GM23338 (cell line): ENCODE results near the gene TFF1. TPM values are rescaled to one million over a fixed set of nuclear protein-coding genes. Genes with fewer than 3 reads are reported as not detected.

ENCODE experiments used
- ATAC-seq: fragments of 200-7000 bp; cut with Tn5 transposase; 3 replicates; pipeline ENCODE4 v1.9.1; 2020
- DNase-seq: peaks from one replicate; pipeline ENCODE4 v3.0.0-alpha.2; 2015; ENCODE audit warnings: low spot score
- H2AFZ ChIP-seq: fragments of 200-600 bp; sonication (generic); 2 replicates; pipeline ENCODE4 v1.8.0; 2016; ENCODE audit warnings: antibody characterized with exemption, mild to moderate bottlenecking, moderate library complexity
- H3F3A ChIP-seq: fragments of 200-600 bp; sonication (generic); replicated peaks from 2 replicates; pipeline ENCODE4 v1.8.0; 2017; ENCODE audit warnings: antibody characterized with exemption, mixed run types, low read depth
- H3K27ac ChIP-seq: fragments of 200-600 bp; sonication (generic); 2 replicates; pipeline ENCODE4 v1.6.1; 2016; ENCODE audit warnings: low read depth
- H3K27me3 ChIP-seq: fragments of 200-600 bp; sonication (generic); 2 replicates; pipeline ENCODE4 v1.8.0; 2016; ENCODE audit warnings: mild to moderate bottlenecking, mixed run types, moderate library complexity; ENCODE audit not compliant: insufficient read depth
- H3K36me3 ChIP-seq: fragments of 200-600 bp; sonication (generic); 2 replicates; pipeline ENCODE4 v1.8.0; 2016; ENCODE audit warnings: mild to moderate bottlenecking; ENCODE audit not compliant: insufficient read depth
- H3K4me1 ChIP-seq: fragments of 200-600 bp; sonication (generic); 2 replicates; pipeline ENCODE4 v1.8.0; 2016; ENCODE audit warnings: mild to moderate bottlenecking, moderate library complexity; ENCODE audit not compliant: insufficient read depth
- H3K4me2 ChIP-seq: fragments of 200-600 bp; sonication (generic); 2 replicates; pipeline ENCODE4 v1.7.1; 2017; ENCODE audit warnings: mixed run types
- H3K4me3 ChIP-seq: fragments of 200-600 bp; sonication (generic); 2 replicates; pipeline ENCODE4 v1.6.1; 2016; ENCODE audit warnings: mixed run types
- H3K79me2 ChIP-seq: fragments of 200-600 bp; sonication (generic); replicated peaks from 2 replicates; pipeline ENCODE4 v1.8.0; 2017; ENCODE audit warnings: mild to moderate bottlenecking; ENCODE audit not compliant: insufficient read depth
- H3K9me2 ChIP-seq: fragments of 200-600 bp; sonication (generic); 2 replicates; pipeline ENCODE4 v1.8.0; 2017; ENCODE audit not compliant: insufficient read depth
- H4K20me1 ChIP-seq: fragments of 200-600 bp; sonication (generic); replicated peaks from 2 replicates; pipeline ENCODE4 v1.8.0; 2017; ENCODE audit warnings: mild to moderate bottlenecking; ENCODE audit not compliant: insufficient read depth
- H3K27ac Mint-ChIP-seq: 2 replicates; pipeline ENCODE4 v1.8.0; 2020; ENCODE audit warnings: inconsistent platforms, mild to moderate bottlenecking, moderate library complexity, mixed read lengths
- H3K27me3 Mint-ChIP-seq: 3 replicates; pipeline ENCODE4 v1.8.0; 2022; ENCODE audit warnings: low read depth, mild to moderate bottlenecking, moderate library complexity, mixed read lengths, inconsistent platforms; ENCODE audit not compliant: insufficient read depth, poor library complexity
- H3K36me3 Mint-ChIP-seq: 3 replicates; pipeline ENCODE4 v1.8.0; 2021; ENCODE audit warnings: low read depth, mild to moderate bottlenecking, inconsistent platforms, moderate library complexity, mixed read lengths
- H3K4me1 Mint-ChIP-seq: 3 replicates; pipeline ENCODE4 v1.8.0; 2020; ENCODE audit warnings: mild to moderate bottlenecking, inconsistent platforms, mixed read lengths
- H3K4me3 Mint-ChIP-seq: 3 replicates; pipeline ENCODE4 v1.8.0; 2021; ENCODE audit warnings: moderate library complexity, mild to moderate bottlenecking, inconsistent platforms, mixed read lengths
- H3K9me3 Mint-ChIP-seq: 3 replicates; pipeline ENCODE4 v1.8.0; 2020; ENCODE audit warnings: moderate library complexity, mild to moderate bottlenecking, inconsistent platforms, mixed read lengths
- CREB1 ChIP-seq: fragments of 250-450 bp; sonication (Bioruptor Pico); IDR thresholded peaks from 2 replicates; pipeline ENCODE4 v1.5.0; 2020; ENCODE audit warnings: low read depth, mild to moderate bottlenecking, moderate library complexity
- ETS1 ChIP-seq: IDR thresholded peaks from 2 replicates; pipeline ENCODE4 v1.6.1; 2016; ENCODE audit warnings: antibody characterized with exemption
- EZH2 ChIP-seq: fragments of 200-600 bp; sonication (generic); IDR thresholded peaks from one replicate; pipeline ENCODE4 v1.8.0; 2017; ENCODE audit warnings: antibody characterized with exemption, mild to moderate bottlenecking, low read depth; ENCODE audit not compliant: unreplicated experiment
- EZH2phosphoT487 ChIP-seq: fragments of 200-600 bp; sonication (generic); IDR thresholded peaks from one replicate; pipeline ENCODE4 v1.8.1; 2018; ENCODE audit warnings: antibody characterized with exemption; ENCODE audit not compliant: unreplicated experiment
- JUNB ChIP-seq: IDR thresholded peaks from one replicate; pipeline ENCODE4 v1.6.1; 2016; ENCODE audit warnings: antibody characterized with exemption; ENCODE audit not compliant: unreplicated experiment
- NANOG ChIP-seq: IDR thresholded peaks from 2 replicates; pipeline ENCODE4 v1.6.1; 2016; ENCODE audit warnings: antibody characterized with exemption, borderline replicate concordance
- POLR2AphosphoS5 ChIP-seq: IDR thresholded peaks from 2 replicates; pipeline ENCODE4 v1.6.1; 2016; ENCODE audit warnings: antibody characterized with exemption, low read depth
- STAT1 ChIP-seq: IDR thresholded peaks from one replicate; pipeline ENCODE4 v1.6.1; 2016; ENCODE audit warnings: antibody characterized with exemption; ENCODE audit not compliant: unreplicated experiment
- ZNF114 ChIP-seq: fragments of 250-450 bp; sonication (Bioruptor Pico); IDR thresholded peaks from 2 replicates; pipeline ENCODE4 v1.5.0; 2020; ENCODE audit warnings: mild to moderate bottlenecking, moderate library complexity
- ZNF331 ChIP-seq: fragments of 250-450 bp; sonication (Bioruptor Pico); IDR thresholded peaks from 2 replicates; pipeline ENCODE4 v1.5.0; 2020; ENCODE audit warnings: low read depth, mild to moderate bottlenecking, moderate library complexity
- polyA plus RNA-seq: library from polyadenylated mRNA; unstranded; fragments of >200 nt; fragmentation: Nextera tagmentation; extraction: Ambion mirVana; gene quantifications from 2 replicates; pipeline ENCODE4 v1.2.1, GENCODE V29; 2016
- total RNA-seq: library from RNA; depleted of rRNA; stranded (reverse); fragments of >200 nt; shearing (Covaris generic); gene quantifications from 2 replicates; pipeline ENCODE4 v1.2.3, GENCODE V29; 2014
- TF ChIP-seq, protein P1 (sequence below): fragments of 250-450 bp; sonication (Bioruptor Pico); IDR thresholded peaks from 2 replicates; pipeline ENCODE4 v1.5.0; 2020; ENCODE audit warnings: mild to moderate bottlenecking, moderate library complexity
- TF ChIP-seq, protein P2 (sequence below), 2 experiments: fragments of 200-600 bp in 1 of 2; sonication (generic) in 1 of 2; conservative IDR thresholded peaks; 2 replicates each; pipeline versions ENCODE4 v1.5.1 to v1.6.1; 2016 to 2017; ENCODE audit warnings: antibody characterized with exemption in 2 of 2, low read depth in 2 of 2, mild to moderate bottlenecking in 2 of 2, moderate library complexity in 1 of 2
- TF ChIP-seq, protein P3 (sequence below): IDR thresholded peaks from one replicate; pipeline ENCODE4 v1.6.1; 2018; ENCODE audit warnings: antibody characterized with exemption; ENCODE audit not compliant: unreplicated experiment

The TFF1 gene
- total and polyA plus RNA-seq, 2 experiments from 2014 or later, result not detected

DNA sequence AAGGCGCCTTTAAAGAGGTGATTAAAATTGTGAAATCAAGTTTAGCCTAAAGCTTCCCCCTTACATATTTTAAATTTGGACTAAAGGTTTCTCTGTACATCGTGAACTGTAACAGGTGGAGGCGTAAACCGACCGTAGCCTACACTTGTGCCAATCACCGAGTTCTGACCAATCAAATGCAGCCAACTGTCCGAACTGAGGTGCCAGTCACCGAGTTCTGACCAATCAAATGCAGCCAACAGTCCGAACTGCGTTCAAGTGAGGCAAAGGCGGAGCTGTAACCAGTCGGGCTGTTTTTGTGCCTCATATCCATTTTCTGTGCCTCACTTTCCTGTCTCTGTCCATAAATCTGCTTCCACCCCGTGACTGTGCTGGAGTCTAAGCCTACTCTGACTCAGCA is 7.4 kb downstream of the TFF1 start (continued):
- TF ChIP-seq CREB1 (CRISPR knock-in tag), result no peak
- TF ChIP-seq NANOG, result no peak
- TF ChIP-seq ZNF331 (CRISPR knock-in tag), result no peak

DNA sequence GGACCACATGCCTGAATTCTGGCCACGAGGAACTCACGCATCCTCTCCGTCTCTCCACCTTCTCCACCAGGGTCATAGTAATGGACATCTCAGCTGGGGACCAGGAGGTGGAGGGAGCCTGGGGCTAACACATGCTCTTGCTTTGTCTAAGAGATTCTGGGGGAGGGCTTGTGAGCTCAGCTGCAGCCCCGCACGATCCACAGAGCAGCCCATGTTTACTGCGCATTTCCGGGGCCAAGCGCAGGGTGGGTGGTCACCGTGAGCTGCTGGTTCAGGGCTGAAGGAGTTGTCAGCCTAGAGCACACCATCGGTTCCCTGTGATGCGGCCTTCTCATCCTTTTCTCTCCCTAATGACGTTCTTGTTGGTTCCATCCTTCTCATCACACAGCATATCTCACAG is 8.1 kb downstream of the TFF1 start:
- Histone ChIP-seq H3F3A (no peaks in the 10 kb centered on the region), H3K9me2 (0 out of 2 replicates have a peak, but pooled peaks cover 3% of the 10 kb centered on the region), H4K20me1 (no peaks in the 10 kb centered on the region), H3K79me2 (no peaks in the 10 kb centered on the region), H3K27me3 (no peaks in the 10 kb centered on the region), H3K4me1 (no peaks in the 10 kb centered on the region), H3K27ac (no peak overlapping the region), H3K36me3 (no peaks in the 10 kb centered on the region), H3K4me2 (no peak overlapping the region), H3K4me3 (no peak overlapping the region), H2AFZ (no peak overlapping the region)
- TF ChIP-seq ZNF331 (CRISPR knock-in tag) (no peak), STAT1 (no peak), EZH2 (no peak), POLR2AphosphoS5 (no peak), JUNB (no peak), EZH2phosphoT487 (no peak), NANOG (no peak), ETS1 (no peak), CREB1 (CRISPR knock-in tag) (no peak), ZNF114 (CRISPR knock-in tag) (no peak)
- TF ChIP-seq, protein P1, sequence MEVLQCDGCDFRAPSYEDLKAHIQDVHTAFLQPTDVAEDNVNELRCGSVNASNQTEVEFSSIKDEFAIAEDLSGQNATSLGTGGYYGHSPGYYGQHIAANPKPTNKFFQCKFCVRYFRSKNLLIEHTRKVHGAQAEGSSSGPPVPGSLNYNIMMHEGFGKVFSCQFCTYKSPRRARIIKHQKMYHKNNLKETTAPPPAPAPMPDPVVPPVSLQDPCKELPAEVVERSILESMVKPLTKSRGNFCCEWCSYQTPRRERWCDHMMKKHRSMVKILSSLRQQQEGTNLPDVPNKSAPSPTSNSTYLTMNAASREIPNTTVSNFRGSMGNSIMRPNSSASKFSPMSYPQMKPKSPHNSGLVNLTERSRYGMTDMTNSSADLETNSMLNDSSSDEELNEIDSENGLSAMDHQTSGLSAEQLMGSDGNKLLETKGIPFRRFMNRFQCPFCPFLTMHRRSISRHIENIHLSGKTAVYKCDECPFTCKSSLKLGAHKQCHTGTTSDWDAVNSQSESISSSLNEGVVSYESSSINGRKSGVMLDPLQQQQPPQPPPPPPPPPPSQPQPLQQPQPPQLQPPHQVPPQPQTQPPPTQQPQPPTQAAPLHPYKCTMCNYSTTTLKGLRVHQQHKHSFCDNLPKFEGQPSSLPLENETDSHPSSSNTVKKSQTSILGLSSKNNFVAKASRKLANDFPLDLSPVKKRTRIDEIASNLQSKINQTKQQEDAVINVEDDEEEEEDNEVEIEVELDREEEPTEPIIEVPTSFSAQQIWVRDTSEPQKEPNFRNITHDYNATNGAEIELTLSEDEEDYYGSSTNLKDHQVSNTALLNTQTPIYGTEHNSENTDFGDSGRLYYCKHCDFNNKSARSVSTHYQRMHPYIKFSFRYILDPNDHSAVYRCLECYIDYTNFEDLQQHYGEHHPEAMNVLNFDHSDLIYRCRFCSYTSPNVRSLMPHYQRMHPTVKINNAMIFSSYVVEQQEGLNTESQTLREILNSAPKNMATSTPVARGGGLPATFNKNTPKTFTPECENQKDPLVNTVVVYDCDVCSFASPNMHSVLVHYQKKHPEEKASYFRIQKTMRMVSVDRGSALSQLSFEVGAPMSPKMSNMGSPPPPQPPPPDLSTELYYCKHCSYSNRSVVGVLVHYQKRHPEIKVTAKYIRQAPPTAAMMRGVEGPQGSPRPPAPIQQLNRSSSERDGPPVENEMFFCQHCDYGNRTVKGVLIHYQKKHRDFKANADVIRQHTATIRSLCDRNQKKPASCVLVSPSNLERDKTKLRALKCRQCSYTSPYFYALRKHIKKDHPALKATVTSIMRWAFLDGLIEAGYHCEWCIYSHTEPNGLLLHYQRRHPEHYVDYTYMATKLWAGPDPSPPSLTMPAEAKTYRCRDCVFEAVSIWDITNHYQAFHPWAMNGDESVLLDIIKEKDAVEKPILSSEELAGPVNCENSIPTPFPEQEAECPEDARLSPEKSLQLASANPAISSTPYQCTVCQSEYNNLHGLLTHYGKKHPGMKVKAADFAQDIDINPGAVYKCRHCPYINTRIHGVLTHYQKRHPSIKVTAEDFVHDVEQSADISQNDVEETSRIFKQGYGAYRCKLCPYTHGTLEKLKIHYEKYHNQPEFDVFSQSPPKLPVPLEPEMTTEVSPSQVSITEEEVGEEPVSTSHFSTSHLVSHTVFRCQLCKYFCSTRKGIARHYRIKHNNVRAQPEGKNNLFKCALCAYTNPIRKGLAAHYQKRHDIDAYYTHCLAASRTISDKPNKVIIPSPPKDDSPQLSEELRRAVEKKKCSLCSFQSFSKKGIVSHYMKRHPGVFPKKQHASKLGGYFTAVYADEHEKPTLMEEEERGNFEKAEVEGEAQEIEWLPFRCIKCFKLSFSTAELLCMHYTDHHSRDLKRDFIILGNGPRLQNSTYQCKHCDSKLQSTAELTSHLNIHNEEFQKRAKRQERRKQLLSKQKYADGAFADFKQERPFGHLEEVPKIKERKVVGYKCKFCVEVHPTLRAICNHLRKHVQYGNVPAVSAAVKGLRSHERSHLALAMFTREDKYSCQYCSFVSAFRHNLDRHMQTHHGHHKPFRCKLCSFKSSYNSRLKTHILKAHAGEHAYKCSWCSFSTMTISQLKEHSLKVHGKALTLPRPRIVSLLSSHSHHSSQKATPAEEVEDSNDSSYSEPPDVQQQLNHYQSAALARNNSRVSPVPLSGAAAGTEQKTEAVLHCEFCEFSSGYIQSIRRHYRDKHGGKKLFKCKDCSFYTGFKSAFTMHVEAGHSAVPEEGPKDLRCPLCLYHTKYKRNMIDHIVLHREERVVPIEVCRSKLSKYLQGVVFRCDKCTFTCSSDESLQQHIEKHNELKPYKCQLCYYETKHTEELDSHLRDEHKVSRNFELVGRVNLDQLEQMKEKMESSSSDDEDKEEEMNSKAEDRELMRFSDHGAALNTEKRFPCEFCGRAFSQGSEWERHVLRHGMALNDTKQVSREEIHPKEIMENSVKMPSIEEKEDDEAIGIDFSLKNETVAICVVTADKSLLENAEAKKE (CRISPR knock-in tag), result no peak
- TF ChIP-seq, protein P2, sequence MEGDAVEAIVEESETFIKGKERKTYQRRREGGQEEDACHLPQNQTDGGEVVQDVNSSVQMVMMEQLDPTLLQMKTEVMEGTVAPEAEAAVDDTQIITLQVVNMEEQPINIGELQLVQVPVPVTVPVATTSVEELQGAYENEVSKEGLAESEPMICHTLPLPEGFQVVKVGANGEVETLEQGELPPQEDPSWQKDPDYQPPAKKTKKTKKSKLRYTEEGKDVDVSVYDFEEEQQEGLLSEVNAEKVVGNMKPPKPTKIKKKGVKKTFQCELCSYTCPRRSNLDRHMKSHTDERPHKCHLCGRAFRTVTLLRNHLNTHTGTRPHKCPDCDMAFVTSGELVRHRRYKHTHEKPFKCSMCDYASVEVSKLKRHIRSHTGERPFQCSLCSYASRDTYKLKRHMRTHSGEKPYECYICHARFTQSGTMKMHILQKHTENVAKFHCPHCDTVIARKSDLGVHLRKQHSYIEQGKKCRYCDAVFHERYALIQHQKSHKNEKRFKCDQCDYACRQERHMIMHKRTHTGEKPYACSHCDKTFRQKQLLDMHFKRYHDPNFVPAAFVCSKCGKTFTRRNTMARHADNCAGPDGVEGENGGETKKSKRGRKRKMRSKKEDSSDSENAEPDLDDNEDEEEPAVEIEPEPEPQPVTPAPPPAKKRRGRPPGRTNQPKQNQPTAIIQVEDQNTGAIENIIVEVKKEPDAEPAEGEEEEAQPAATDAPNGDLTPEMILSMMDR (conservative IDR thresholded peaks at IDR 0.05; ENCODE audit: low read depth in 2 of 2), result no peak
- TF ChIP-seq, protein P3, sequence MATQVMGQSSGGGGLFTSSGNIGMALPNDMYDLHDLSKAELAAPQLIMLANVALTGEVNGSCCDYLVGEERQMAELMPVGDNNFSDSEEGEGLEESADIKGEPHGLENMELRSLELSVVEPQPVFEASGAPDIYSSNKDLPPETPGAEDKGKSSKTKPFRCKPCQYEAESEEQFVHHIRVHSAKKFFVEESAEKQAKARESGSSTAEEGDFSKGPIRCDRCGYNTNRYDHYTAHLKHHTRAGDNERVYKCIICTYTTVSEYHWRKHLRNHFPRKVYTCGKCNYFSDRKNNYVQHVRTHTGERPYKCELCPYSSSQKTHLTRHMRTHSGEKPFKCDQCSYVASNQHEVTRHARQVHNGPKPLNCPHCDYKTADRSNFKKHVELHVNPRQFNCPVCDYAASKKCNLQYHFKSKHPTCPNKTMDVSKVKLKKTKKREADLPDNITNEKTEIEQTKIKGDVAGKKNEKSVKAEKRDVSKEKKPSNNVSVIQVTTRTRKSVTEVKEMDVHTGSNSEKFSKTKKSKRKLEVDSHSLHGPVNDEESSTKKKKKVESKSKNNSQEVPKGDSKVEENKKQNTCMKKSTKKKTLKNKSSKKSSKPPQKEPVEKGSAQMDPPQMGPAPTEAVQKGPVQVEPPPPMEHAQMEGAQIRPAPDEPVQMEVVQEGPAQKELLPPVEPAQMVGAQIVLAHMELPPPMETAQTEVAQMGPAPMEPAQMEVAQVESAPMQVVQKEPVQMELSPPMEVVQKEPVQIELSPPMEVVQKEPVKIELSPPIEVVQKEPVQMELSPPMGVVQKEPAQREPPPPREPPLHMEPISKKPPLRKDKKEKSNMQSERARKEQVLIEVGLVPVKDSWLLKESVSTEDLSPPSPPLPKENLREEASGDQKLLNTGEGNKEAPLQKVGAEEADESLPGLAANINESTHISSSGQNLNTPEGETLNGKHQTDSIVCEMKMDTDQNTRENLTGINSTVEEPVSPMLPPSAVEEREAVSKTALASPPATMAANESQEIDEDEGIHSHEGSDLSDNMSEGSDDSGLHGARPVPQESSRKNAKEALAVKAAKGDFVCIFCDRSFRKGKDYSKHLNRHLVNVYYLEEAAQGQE, result no peak
- no peaks in the 10 kb centered on the region for H3K4me1 Mint-ChIP-seq
- H3K36me3 Mint-ChIP-seq, result peaks cover 6% of the 10 kb centered on the region
- ATAC-seq (no peak), DNase-seq (no peak)
- H3K4me3 Mint-ChIP-seq, result no peak overlapping the region
- no peak overlapping the region for H3K27ac Mint-ChIP-seq
- H3K27me3 Mint-ChIP-seq, result peaks cover 3% of the 10 kb centered on the region
- H3K9me3 Mint-ChIP-seq, result peaks cover 23% of the 10 kb centered on the region
